GM18499 (cell line): Measurements from ENCODE around the gene PDP2.
"Not testable (repeated sequence)": the region's sequence is repeated elsewhere in the genome, so short reads cannot be mapped to it uniquely, and the experiment has no call there.

Experiments used
- ATAC-seq: cut with Tn5 transposase; IDR thresholded peaks from one replicate; pipeline ENCODE4 v1.9.1; 2021; ENCODE audit warnings: moderate number of reproducible peaks; ENCODE audit not compliant: insufficient read depth, unreplicated experiment

PDP2 gene

DNA sequence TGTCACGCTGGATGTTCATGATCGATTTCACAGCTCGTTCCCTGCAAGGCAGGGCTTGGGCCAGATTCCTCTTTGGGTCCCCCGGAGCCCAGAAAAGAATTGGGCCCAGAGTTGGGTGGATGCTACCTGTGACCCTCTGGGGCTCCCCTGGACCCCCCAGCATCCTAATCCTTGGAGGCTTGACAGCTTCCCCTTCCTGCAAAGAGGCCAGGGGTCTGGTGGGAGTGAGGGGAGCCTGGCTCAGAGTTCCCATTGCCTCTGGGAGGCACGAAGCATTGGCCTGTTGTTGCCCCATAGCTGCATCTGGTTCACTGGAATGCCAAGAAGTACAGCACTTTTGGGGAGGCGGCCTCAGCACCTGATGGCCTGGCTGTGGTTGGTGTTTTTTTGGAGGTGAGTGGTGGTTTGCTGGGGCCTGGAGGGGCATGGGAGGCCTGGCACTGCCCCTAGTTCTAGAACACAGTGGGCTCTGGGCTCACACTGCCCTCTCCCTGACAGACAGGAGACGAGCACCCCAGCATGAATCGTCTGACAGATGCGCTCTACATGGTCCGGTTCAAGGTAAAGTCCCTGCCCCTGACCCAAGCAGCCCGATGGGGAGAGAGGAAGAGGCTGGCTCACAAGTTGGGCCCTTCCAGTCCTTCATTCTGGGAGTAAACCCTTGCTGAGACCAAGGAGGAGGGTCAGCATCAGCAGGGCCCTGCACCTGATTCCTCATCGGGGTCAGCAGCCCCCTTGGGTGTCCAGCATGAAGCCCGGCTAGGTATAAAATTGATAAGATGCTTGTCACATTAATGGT is 28.9 kb upstream of the PDP2 start:
- ATAC-seq, result no peak

DNA sequence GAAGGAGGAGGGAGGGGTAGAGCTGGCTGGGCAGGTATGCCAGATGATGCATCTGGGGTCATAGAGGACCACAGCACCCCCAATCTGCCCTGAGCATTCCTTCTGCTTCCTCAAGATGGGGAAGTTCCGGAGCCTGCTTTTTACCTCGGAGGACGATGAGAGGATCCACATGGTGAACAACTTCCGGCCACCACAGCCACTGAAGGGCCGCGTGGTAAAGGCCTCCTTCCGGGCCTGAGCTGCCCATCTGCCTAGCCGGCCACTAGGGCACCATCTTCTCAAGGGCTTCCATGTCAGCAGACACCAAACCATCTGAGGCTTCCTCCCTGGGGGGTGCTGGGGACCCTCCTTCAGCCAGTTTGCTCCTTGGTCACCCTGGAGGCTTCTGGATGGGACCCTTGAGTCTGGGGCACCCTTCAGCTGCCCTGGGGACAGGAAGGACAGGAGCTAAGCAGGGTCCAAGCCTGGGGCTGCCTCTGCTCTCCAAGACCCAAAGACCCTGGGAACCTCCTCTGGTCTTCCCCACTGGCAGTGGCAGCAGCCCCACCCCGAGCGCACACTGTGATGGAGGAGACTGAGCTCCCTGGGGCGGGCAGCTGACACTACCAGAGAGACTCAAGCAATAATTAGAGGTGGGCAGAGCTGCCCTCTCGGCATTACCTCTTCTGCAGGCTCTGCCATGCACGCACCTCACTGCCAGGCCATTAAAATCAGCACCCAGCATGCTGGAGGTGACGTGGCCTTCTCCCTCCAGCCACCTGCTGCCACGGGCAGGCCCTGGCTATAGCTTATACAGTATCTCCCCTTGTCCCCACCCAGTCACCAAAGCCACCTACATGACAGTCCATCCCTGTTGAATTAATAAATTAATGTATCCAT is 26.8 kb upstream of the PDP2 start:
- no peak for ATAC-seq

DNA sequence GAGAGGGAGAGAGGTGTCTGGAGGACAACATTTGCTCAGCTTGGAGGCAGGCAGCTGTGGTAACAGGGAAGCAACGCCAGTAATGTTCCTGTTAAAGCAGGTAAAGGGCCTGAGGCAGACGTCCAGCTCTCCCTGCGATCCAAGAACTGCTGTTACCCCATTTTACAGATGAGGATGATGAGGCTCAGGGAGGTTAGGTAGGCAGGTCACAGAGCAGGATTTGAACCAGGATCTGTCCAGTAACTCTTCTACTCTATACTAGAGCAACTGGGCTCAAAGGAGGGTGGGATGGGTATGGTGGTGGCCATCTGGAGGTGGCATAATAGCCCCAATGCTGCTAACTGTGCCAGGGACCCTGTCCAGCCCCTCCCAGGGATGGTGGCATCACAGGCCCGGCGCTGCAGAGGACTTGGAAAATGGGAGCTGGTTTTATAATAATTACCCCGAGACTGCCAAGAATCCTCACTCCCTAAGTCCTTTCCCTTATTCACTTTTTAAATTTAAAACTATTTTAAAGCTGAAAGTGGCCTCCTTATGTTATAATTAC is 24.1 kb upstream of the PDP2 start:
- no peak for ATAC-seq

DNA sequence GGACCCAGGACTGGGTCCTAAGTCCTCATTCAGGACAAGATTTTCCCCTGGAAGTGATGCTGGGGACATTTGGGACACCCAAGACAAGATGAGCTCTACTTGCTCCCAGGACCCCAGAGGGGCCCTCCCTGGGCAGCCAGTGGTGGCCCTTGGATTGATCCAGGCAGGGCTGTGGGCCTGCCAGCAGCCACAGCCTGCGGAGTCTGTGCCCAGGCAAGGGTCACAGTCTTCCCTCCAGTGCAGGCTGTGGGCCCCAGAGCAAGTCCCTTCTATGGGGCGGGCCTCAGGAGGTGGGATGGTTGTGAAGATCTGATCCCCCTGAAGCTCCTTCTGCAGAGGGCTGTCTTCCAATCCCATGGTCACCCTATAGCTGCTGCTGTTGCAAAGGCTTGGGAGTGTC is 23.5 kb upstream of the PDP2 start:
- ATAC-seq, result no peak

DNA sequence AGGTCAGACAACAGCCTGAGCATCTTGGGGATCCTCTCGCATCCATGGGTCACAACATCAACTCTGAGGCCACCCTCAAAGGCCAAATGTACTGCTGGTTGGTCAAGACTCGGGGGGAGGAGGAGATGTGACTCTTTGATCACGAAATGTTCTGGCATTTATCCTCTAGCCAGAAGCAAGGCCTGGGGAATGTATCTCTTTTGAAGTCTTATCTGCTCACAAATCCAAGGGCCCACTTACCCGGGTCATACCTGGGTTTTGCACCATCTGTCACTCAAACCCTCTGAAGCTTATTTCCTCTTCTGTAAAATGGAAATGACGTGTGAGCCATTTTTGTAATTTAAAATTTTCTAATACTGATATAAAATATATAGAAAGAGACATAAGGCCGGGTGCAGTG is 22.9 kb upstream of the PDP2 start:
- ATAC-seq, result no peak

DNA sequence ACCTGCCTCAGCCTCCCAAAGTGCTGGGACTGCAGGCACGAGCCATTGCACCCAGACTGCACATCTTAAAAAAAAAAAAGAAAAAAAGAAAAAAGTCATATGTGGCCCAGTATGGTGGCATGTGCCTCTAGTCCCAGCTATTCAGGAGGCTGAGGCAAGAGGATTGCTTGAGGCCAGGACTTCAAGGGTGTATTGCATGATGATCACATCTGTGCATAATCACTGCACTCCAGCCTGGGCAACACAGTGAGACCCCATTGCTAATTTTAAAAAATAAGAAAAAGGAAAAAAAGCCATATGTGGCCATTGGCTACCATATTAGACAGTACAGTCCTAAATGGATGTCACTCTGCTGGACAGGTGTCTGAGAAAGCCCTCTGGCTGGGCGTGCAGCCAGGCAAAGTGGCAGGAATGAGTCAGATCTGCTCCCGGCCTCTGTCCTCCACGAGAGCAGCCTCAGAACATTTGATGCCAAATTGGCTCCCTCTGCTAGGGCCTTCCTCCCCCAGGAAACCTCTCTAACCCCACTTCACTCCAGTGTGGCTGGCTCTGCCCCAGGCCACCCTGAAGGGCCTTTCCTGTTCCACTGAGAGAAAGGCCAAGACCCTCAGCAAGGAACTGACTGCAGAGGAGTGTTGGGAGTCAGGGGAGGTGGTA is 21.4 kb upstream of the PDP2 start:
- no peak for ATAC-seq

DNA sequence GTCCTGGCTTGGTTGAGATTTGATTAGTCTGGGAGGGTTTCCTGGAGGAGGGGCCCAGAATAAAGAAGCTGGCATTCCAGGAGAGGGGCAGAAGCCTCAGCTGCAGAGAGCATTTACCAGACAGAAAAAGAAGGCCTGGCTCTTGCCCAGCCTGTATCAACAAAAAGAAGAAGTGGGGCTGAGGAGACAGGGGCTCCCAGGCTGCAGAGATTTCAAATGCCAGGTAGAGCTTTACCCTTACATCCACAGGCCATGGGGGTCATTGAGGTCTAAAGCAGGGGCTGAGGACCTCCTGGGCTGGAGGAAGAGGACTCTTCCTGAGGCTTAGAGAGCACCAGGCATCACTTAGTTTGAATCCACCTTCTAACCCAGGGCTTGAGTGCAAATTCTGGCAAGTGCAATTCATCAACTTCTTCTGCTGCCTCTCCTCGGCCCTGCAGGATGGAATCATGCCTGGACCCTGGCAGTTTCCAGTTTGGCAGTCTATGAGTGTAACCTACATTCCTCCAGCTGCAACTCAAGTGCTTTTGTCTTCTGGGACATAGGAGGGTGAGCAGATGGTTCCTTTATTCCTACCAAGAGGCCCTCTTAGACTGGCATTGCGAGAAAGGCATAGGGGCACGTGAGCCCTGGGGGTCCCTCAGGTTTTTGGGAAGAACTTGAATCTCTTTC is 20.8 kb upstream of the PDP2 start:
- no peak for ATAC-seq

DNA sequence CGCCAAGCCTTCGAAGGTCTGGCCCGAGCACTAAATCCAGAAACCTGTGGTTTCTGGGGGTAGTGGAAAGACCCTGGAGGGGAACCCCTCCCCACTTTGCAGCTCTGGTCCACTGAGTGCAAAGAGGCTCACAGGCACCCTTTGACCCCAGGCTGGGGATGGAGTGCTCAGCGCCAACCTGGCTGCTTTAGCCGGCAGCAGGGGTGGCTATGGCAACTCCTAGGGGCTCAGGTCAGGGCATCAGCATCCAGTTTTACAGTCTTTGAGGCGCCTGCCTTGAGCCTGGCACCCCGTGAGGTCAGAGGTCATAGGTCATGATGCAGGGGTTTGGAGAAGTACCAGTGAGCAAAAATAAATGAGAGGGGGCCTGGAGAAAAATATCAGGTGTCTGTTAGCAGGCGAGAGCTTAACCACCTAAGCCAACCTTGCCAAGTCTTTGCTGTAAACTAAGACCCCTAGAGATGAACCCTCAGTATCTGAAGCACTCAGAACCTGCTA is 18.2 kb upstream of the PDP2 start:
- no peak for ATAC-seq

DNA sequence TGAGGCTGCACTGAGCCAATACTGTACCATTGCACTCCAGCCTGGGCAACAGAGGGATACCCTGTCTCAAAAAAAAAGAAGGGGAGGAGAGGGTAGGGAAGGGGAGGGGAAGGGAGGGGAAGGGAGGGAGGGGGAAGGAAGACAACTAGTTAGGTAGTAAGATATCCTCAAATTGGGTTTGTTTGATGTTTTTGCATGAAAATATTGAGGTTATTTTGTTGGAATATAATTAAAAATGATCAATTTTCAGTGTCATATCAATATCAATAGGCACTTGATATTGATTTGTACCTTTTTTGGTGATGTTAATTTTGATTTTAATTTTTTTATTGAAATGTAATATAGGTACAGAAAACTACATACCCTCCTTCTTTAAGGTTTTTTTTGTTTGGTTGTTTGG is 16.6 kb upstream of the PDP2 start:
- no peak for ATAC-seq

DNA sequence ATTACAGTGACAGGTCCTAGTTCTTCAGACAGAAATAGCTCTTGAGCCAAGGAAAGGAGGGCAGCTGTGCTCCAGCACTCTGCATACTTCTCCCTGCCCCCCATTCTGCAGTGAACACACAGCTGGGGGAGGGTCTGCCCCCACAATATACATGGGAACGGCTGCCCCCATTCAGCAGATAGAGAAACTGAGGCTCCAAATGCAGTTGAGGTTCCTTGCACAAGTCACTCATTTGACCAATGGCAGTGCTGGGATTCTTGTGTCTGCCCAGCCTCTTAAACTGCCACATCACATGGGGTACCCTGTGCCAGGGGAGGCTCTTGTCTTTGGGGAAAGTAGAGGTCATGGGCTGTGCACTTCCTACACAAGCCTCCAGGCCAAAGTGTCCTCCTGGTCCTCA is 10.9 kb upstream of the PDP2 start:
- no peak for ATAC-seq

DNA sequence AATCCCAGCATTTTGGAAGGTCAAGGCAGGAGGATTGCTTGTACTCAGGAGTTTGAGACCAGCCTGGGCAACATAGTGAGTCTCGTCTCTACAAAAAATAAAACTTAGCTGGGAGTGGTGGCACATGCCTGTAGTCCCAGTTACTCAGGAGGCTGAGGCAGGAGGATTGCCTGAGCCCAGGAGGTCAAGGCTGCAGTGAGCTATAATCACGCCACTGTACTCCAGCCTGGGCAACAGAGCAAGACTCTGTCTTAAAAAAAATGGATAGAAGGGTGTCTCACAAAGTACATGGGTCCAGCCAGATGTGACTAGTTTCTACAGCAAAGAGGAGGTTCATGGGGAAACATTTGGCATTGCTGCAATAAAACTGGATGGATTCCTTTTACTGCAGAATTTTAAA is 9.0 kb upstream of the PDP2 start:
- ATAC-seq, result not testable (repeated sequence)

DNA sequence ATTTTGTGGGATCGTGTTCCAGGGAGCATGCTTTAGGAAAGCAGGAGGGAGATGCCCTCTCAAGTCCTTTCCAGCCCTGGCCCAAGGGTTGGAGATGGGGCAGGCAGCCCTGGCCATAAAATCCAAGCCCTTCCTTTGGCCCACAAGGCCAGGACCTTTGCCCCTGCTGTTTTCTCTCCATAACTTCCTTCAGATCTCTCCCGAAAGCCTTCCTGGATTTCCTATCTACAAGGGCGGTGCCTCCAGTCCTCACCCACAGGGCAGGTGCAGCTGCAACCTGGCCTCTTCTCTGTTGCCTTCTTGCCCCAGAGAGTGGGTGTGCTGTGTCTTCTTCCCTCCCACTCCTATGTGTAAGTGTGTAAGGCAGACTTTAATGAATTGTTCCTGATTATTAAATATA is 8.5 kb upstream of the PDP2 start:
- ATAC-seq, result no peak

DNA sequence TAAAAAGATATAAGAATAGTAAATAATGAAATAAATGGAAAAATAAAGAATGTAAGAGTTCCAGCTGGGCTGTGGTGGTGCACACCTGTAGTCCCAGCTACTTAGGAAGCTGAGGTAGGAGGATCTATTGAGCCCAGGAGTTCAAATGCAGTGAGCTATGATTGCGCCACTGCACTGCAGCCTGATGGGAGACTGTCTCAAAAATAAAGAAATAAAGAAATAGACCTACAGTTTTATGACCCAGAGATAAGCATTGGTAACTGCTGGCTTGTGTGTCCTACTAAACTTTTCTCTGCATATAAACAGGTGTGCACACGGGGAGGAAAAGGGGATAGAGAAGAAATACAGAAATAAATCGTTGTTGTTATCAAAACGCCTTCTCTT is 7.8 kb upstream of the PDP2 start:
- no peak for ATAC-seq

DNA sequence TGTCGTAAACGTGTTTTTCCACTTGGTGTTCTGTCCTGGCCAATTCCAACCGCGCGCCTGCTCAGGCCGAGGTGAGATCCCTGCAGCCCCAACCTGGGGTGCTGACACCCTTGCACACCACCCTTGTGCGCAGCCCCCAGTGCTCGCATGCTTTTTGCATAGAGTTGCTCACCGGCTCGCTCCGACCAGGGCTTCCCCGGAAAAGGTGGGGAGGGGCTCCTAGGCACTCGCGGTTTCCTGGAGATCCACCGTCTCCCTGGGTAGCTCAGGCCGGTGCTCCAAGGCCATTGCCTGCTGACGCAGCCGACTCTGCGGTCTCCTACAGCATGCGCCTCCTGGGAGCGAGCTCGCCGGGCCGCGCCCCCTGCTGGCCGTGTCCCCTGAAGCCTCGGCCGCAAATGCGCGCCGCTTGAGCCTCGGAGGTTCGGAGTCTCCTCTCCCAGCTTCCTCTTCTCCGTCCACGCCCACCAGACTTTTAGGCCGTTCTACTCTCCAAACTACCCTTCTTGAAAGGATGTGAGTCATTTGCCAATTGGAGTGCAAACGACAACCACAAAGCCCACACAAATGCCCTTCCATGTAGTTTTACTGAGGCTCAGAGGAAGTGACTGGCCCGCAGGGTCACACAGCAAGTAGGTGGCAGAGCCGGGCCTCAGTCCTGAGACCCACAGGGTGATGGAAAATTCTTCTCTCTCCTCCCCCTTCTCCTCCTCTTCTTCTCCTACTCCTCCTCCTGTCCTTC is 7.2 kb upstream of the PDP2 start:
- peak; percentile 78 for ATAC-seq

DNA sequence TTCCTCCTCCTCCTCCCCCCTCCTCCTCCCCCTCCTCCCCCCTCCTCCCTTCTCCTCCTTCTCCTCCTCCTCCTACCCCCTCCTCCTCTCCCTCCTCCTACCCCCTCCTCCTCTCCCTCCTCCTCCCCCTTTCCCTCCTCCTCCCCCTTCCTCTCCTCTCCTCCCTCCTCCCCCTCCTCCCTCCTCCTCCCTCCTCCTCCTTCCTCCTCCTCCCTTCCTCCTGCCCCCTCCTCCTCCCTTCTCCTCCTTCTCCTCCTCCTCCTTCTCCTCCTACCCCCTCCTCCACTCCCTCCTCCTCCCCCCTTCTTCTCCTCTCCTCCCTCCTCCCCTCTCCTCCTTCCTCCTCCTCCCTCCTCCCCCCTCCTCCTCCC is 6.6 kb upstream of the PDP2 start:
- ATAC-seq, result no peak

DNA sequence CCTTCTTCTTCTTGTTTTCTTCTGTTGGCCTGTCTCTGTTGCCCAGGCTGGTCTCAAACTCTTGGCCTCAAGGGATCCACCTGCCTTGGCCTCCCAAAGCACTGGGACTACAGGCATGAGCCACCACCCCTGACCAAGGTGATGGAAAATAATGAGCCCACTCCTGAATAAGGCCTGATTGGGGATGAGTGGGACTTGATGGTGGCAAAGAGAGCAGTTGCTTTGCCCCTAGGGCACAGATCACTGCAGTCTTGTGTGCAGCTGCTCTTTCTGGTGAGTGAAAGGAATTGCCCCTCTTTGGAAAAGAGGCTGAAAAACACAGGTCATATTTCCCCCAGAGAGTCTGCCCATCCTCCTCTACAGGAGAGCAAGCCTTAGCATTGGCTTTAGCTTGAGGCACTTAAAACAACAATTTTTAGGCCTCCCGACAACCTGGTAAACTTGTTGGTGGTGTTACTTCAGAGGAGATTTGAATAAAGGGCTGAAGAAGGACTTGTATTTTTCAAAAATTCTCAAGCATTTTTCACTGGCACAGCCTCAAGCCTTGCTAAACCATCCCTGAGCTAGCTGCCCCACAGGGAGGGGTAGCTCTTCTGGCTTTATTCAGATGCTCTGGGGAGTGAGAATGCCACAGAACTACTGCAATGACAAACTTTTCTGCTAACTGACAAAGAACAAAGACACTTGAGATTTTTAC is 6.1 kb upstream of the PDP2 start:
- no peak for ATAC-seq

DNA sequence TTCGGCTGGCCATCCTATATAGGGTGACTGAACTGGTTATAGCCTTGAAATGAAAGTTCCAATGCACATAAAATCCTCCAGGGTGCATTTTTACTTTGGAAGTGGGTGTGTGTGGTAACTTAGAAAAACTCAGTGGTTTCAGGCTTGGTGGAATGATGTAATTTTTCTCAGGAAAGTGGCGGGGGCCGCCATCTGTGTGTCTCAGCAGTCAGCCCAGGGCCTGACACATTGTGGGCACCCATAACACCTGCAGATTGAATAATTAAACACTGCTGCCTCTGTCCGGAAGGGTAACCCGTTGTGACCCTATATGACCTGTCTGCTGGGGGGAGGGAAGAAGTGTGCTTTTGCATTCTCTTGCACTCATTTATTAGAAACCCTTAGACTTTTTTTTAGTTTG is 2.2 kb upstream of the PDP2 start:
- no peak for ATAC-seq

DNA sequence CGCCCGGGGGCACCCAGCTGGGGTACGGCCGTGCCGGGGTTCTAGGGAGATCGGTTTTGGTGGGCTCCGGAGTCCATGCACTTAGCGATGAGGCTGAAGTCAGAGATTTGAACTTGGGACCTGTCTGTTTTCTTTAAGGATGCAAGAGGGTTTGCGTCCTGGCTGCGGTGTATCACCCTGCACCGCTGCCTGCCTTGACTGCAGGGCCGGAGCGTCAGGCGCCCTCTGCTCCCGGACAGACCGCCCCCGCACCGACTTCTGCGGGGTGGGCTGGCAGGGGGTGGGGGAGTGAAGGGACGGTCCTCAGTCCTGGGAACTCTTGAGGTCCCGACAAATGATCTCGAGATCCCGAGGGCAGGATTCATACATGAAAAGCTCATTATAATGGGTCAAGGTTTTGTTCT is 701 bp downstream of the PDP2 start:
- ATAC-seq, result no peak

DNA sequence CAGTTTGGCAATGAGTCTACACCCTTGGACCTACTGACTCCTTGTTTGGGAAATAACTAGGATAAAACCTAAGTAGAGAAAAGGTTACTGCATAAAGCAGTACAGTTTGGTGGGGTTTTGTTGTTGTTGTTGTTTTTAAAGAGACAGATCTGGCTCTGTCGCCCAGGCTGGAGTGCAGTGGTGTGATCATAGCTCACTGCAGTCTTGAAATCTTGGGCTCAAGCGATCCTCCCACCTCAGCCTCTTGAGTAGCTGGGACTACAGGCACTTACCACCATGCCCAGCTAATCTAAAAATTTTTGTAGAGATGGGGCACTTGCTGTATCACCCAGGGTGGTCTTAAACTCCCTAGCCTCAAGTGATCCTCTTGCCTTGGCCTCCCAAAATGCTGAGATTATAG is 1.2 kb downstream of the PDP2 start:
- no peak for ATAC-seq
